Caco-2 (cell line): ENCODE results near the gene TRIM17. TPM values are rescaled to one million over a fixed set of nuclear protein-coding genes. Genes with fewer than 3 reads are reported as not detected.

Experiments
- BruUV-seq: library from RNA; stranded (reverse); fragments of 400-500 nt; replicated peaks from 2 replicates; lab custom pipeline; 2021; lab: Mats Ljungman, UMichigan
- CTCF ChIA-PET: fragments of 300-600 bp; sonication (Branson Sonifier 250); formaldehyde crosslinking; loops from one replicate; lab custom pipeline; 2022; ENCODE audit warnings: antibody characterized with exemption; lab: Charles Lee
- POLR2A ChIA-PET: fragments of 300-600 bp; sonication (Branson Sonifier 250); formaldehyde crosslinking; loops from one replicate; lab custom pipeline; 2022; ENCODE audit warnings: antibody characterized with exemption; lab: Charles Lee
- DNase-seq, 2 experiments: peaks; one replicate each; pipeline versions ENCODE4 v3.0.0 to v3.0.0-alpha.2; 2020 to 2022
- H3K27me3 ChIP-seq: replicated peaks from 2 replicates; pipeline ENCODE4 v1.6.0; 2011; ENCODE audit warnings: low read length; ENCODE audit not compliant: control insufficient read depth, insufficient read depth
- H3K36me3 ChIP-seq: 2 replicates; pipeline ENCODE4 v1.5.1; 2011; ENCODE audit warnings: low read length; ENCODE audit not compliant: control insufficient read depth, insufficient read depth
- H3K4me1 ChIP-seq: fragments of 250-450 bp; sonication (Bioruptor Pico); 2 replicates; pipeline ENCODE4 v1.5.1; 2020; ENCODE audit warnings: mild to moderate bottlenecking
- H3K4me3 ChIP-seq: 2 replicates; pipeline ENCODE4 v1.5.1; 2011; ENCODE audit warnings: low read depth, mild to moderate bottlenecking, control low read depth, low read length
- H3K9me3 ChIP-seq: fragments of 250-450 bp; sonication (Bioruptor Pico); 2 replicates; pipeline ENCODE4 v1.5.1; 2020; ENCODE audit warnings: mild to moderate bottlenecking, moderate library complexity
- H3K27ac Mint-ChIP-seq: one replicate; pipeline ENCODE4 v1.8.0; 2022; ENCODE audit warnings: mixed read lengths; ENCODE audit not compliant: unreplicated experiment
- H3K27me3 Mint-ChIP-seq: one replicate; pipeline ENCODE4 v1.8.0; 2022; ENCODE audit warnings: mixed read lengths; ENCODE audit not compliant: insufficient read depth, unreplicated experiment
- H3K36me3 Mint-ChIP-seq: one replicate; pipeline ENCODE4 v1.8.0; 2022; ENCODE audit warnings: mild to moderate bottlenecking, mixed read lengths; ENCODE audit not compliant: insufficient read depth, unreplicated experiment
- H3K4me1 Mint-ChIP-seq: one replicate; pipeline ENCODE4 v1.8.0; 2022; ENCODE audit warnings: low read depth, mixed read lengths; ENCODE audit not compliant: unreplicated experiment
- H3K4me3 Mint-ChIP-seq: one replicate; pipeline ENCODE4 v1.8.0; 2022; ENCODE audit warnings: mild to moderate bottlenecking, moderate library complexity, mixed read lengths; ENCODE audit not compliant: unreplicated experiment
- H3K9me3 Mint-ChIP-seq: one replicate; pipeline ENCODE4 v1.8.0; 2022; ENCODE audit warnings: mixed read lengths; ENCODE audit not compliant: unreplicated experiment
- intact Hi-C: fragments of 100-400 bp; cut with micrococcal nuclease; formaldehyde crosslinking; loops from one replicate; pipeline ENCODE4 v1.10.0; 2022; ENCODE audit not compliant: unreplicated experiment
- total RNA-seq: library from RNA; stranded (reverse); gene quantifications from 2 replicates; pipeline ENCODE4 v1.2.3, GENCODE V29; 2022
- TF ChIP-seq, protein P1 (sequence below), 2 experiments: fragments of 200-600 bp in 1 of 2; IDR thresholded peaks; 1 replicate in 1 of 2; 2 replicates in 1 of 2; pipeline versions ENCODE4 v1.5.1 to v1.8.0; 2011 to 2022; ENCODE audit warnings: antibody characterized with exemption in 1 of 2, control low read depth in 1 of 2, inconsistent platforms in 1 of 2, low read depth in 1 of 2, low read length in 1 of 2, mild to moderate bottlenecking in 1 of 2, moderate library complexity in 1 of 2; ENCODE audit not compliant: insufficient read depth in 1 of 2, severe bottlenecking in 1 of 2, unreplicated experiment in 1 of 2

The TRIM17 gene
- total RNA-seq, 1 experiment from 2014 or later = 4.0 TPM

DNA sequence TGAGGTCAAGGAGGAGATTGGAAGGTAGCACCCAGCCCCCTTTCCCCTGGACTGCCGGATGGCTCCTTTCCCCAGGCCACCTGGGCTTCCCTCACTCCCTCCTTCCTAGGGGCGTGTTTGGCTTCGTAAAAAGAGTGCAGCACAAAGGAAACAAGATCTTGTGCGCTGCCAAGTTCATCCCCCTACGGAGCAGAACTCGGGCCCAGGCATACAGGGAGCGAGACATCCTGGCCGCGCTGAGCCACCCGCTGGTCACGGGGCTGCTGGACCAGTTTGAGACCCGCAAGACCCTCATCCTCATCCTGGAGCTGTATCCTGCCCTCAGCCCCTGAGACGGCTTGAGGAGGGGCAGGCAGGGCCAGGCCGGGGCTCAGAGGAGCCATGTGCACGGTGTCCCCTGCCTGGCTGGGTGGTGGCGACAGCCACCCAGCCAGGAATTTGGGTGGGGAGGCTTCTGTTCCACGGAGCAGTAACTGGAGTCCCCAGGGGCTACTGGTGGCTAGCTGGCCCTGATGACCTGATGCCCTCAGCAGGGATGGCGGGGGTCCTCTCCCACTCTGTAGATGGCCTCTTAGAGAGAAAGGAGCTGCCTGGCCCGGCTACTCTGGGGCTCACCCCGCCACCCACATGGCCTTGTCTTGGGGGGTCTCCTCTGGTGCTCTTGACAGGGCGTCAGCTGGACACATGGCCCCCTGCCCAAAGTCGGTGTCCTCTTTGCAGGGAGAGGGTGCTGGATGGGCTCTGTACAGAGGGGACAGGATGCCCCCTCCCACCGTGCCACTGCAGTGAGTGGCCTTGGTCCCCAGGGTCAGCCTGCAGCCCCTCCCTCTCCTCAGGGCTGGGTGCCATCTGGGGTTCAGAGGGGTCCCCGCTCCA, 49.6 kb downstream of the TRIM17 start:
- H3K36me3 ChIP-seq = no peaks in the 10 kb centered on the region
- H3K36me3 Mint-ChIP-seq = peaks cover 4% of the 10 kb centered on the region
- intact Hi-C loops = no loop called here
- H3K9me3 Mint-ChIP-seq = no peaks in the 10 kb centered on the region
- POLR2A ChIA-PET = interaction anchor here (0.6 kb wide), 1 partner anchor 448 kb away, joined by 5 read pairs; no protein-coding TSS in a partner anchor
- no TSS peak for BruUV-seq
- DNase-seq = peak in 1 of 2 experiments; percentile 32
- no peaks in the 10 kb centered on the region for H3K27me3 Mint-ChIP-seq
- H3K4me3 Mint-ChIP-seq = no peak overlapping the region
- H3K4me1 ChIP-seq = peaks cover 22% of the 10 kb centered on the region
- H3K27me3 ChIP-seq = no peaks in the 10 kb centered on the region
- CTCF ChIA-PET = interaction anchor here (0.8 kb wide), 1 partner anchor 105 kb away, joined by 3 read pairs; no protein-coding TSS in a partner anchor
- H3K27ac Mint-ChIP-seq = no peak overlapping the region
- TF ChIP-seq, protein P1, sequence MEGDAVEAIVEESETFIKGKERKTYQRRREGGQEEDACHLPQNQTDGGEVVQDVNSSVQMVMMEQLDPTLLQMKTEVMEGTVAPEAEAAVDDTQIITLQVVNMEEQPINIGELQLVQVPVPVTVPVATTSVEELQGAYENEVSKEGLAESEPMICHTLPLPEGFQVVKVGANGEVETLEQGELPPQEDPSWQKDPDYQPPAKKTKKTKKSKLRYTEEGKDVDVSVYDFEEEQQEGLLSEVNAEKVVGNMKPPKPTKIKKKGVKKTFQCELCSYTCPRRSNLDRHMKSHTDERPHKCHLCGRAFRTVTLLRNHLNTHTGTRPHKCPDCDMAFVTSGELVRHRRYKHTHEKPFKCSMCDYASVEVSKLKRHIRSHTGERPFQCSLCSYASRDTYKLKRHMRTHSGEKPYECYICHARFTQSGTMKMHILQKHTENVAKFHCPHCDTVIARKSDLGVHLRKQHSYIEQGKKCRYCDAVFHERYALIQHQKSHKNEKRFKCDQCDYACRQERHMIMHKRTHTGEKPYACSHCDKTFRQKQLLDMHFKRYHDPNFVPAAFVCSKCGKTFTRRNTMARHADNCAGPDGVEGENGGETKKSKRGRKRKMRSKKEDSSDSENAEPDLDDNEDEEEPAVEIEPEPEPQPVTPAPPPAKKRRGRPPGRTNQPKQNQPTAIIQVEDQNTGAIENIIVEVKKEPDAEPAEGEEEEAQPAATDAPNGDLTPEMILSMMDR (IDR thresholded peaks at IDR 0.05; ENCODE audit: insufficient read depth in 1 of 2, low read depth in 1 of 2, low read length in 1 of 2, severe bottlenecking in 1 of 2, unreplicated experiment in 1 of 2) = no peak
- no peak overlapping the region for H3K4me3 ChIP-seq
- H3K9me3 ChIP-seq = no peaks in the 10 kb centered on the region
- H3K4me1 Mint-ChIP-seq = peaks cover 6% of the 10 kb centered on the region

DNA sequence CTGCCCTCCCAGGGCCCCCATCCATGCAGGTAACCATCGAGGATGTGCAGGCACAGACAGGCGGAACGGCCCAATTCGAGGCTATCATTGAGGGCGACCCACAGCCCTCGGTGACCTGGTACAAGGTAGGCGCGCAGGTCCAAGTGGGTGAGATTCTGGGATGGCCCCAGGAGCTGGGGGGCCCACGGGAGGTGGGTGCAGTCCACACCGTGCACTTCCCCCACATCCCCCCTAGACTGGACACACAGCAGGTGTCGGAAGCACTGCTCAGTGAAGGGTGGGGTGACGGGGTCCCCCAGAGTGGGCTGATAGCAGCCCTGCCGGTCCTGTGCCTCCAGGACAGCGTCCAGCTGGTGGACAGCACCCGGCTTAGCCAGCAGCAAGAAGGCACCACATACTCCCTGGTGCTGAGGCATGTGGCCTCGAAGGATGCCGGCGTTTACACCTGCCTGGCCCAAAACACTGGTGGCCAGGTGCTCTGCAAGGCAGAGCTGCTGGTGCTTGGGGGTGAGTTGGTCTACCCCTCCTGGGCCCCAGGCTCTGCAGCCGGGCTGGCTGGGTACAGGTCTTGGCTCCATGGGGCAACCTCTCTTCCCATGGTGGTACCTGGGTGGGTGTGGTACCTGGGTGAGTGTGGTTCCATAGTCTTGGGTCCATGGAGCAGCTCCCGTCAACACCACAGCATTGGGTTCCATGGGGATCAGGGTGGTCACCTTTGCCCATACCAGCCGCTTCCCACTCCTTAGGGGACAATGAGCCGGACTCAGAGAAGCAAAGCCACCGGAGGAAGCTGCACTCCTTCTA, 50.4 kb downstream of the TRIM17 start:
- no peak overlapping the region for H3K27ac Mint-ChIP-seq
- peaks cover 22% of the 10 kb centered on the region for H3K4me1 ChIP-seq
- no TSS peak for BruUV-seq
- CTCF ChIA-PET = no interaction called here
- no peaks in the 10 kb centered on the region for H3K9me3 ChIP-seq
- H3K27me3 Mint-ChIP-seq = no peaks in the 10 kb centered on the region
- TF ChIP-seq, protein P1 (IDR thresholded peaks at IDR 0.05; ENCODE audit: insufficient read depth in 1 of 2, low read depth in 1 of 2, low read length in 1 of 2, severe bottlenecking in 1 of 2, unreplicated experiment in 1 of 2) = no peak
- peak in 1 of 2 experiments; percentile 36 for DNase-seq
- POLR2A ChIA-PET = no interaction called here
- H3K9me3 Mint-ChIP-seq = no peaks in the 10 kb centered on the region
- H3K27me3 ChIP-seq = no peaks in the 10 kb centered on the region
- intact Hi-C loops = no loop called here
- H3K36me3 ChIP-seq = no peaks in the 10 kb centered on the region
- H3K4me1 Mint-ChIP-seq = peaks cover 6% of the 10 kb centered on the region
- peaks cover 4% of the 10 kb centered on the region for H3K36me3 Mint-ChIP-seq
- no peak overlapping the region for H3K4me3 ChIP-seq
- no peak overlapping the region for H3K4me3 Mint-ChIP-seq
